GM12878 (cell line): Measurements from ENCODE around the gene CLCN2. TPM values are rescaled to one million over a fixed set of nuclear protein-coding genes. Genes with fewer than 3 reads are reported as not detected.

ENCODE experiments used
- ATAC-seq: fragments of 200-7000 bp; cut with Tn5 transposase; 3 replicates; pipeline ENCODE4 v1.9.1; 2020; ENCODE audit warnings: mild to moderate bottlenecking, moderate library complexity
- BruUV-seq: library from RNA; stranded (reverse); fragments of 400-500 nt; replicated peaks from 2 replicates; lab custom pipeline; 2021; lab: Mats Ljungman, UMichigan
- CTCF ChIA-PET: fragments of 300-600 bp; sonication (Branson Sonifier 250); formaldehyde crosslinking; extraction: SDS; loops from one replicate; lab custom pipeline; 2021; ENCODE audit warnings: inconsistent platforms; lab: Yijun Ruan, JAX
- POLR2A ChIA-PET: fragments of 350-600 bp; formaldehyde crosslinking; extraction: SDS; loops from one replicate; lab custom pipeline; 2021; ENCODE audit warnings: inconsistent platforms; lab: Charles Lee
- RAD21 ChIA-PET: fragments of 300-600 bp; sonication (Branson Sonifier 250); formaldehyde crosslinking; loops from one replicate; lab custom pipeline; 2023; ENCODE audit warnings: antibody characterized with exemption; ENCODE audit not compliant: unreplicated experiment; lab: Charles Lee
- SMC1A ChIA-PET: fragments of 300-600 bp; sonication (Branson Sonifier 250); formaldehyde crosslinking; loops from one replicate; lab custom pipeline; 2023; ENCODE audit not compliant: unreplicated experiment, uncharacterized antibody; lab: Charles Lee
- DNase-seq: peaks from one replicate; pipeline ENCODE4 v3.0.0-alpha.2; 2011; ENCODE audit warnings: low read depth, low spot score
- FAIRE-seq: peaks from 3 replicates; lab custom pipeline; 2011; peaks lifted over from hg19 to GRCh38; lab: Jason Lieb, UNC
- H2AFZ ChIP-seq: 2 replicates; pipeline ENCODE4 v1.6.0; 2011; ENCODE audit warnings: low read depth, low read length, control low read depth; ENCODE audit not compliant: control insufficient read depth
- H3K27ac ChIP-seq: 2 replicates; pipeline ENCODE4 v1.5.1; 2011; ENCODE audit warnings: control low read depth; ENCODE audit not compliant: control insufficient read depth, insufficient read depth
- H3K27me3 ChIP-seq, 2 experiments: replicated peaks in 1 of 2; 2 replicates each; pipeline versions ENCODE4 v1.6.0 to v1.6.1; 2011; ENCODE audit warnings: low read length in 1 of 2; ENCODE audit not compliant: control insufficient read depth in 2 of 2, insufficient read depth in 2 of 2
- H3K36me3 ChIP-seq, 2 experiments: 2 replicates each; pipeline ENCODE4 v1.5.1; 2011; ENCODE audit warnings: low read length in 1 of 2; ENCODE audit not compliant: control insufficient read depth in 2 of 2, insufficient read depth in 2 of 2
- H3K4me1 ChIP-seq: 2 replicates; pipeline ENCODE4 v1.6.1; 2011; ENCODE audit warnings: mild to moderate bottlenecking, low read length, moderate library complexity, mixed read lengths; ENCODE audit not compliant: control insufficient read depth, insufficient read depth
- H3K4me2 ChIP-seq: 2 replicates; pipeline ENCODE4 v1.6.0; 2011; ENCODE audit warnings: control low read depth; ENCODE audit not compliant: control insufficient read depth, insufficient read depth
- H3K4me3 ChIP-seq: fragments of 200-600 bp; sonication (generic); 2 replicates; pipeline ENCODE4 v1.5.1; 2016
- H3K79me2 ChIP-seq: 2 replicates; pipeline ENCODE4 v1.6.0; 2011; ENCODE audit warnings: low read length; ENCODE audit not compliant: control insufficient read depth, insufficient read depth
- H3K9ac ChIP-seq: 2 replicates; pipeline ENCODE4 v1.8.0; 2011; ENCODE audit warnings: low read length, control low read depth, mixed read lengths; ENCODE audit not compliant: control insufficient read depth, insufficient read depth
- H3K9me3 ChIP-seq: replicated peaks from 3 replicates; pipeline ENCODE4 v1.5.1; 2011; ENCODE audit warnings: mild to moderate bottlenecking, low read length; ENCODE audit not compliant: control insufficient read depth, insufficient read depth
- H4K20me1 ChIP-seq: 2 replicates; pipeline ENCODE4 v1.6.0; 2011; ENCODE audit not compliant: control insufficient read depth, insufficient read depth
- ATF3 ChIP-seq: IDR thresholded peaks from 2 replicates; pipeline ENCODE4 v1.6.1; 2011; ENCODE audit warnings: low read depth, mild to moderate bottlenecking, low read length, moderate library complexity, borderline replicate concordance; ENCODE audit errors: extremely low read depth
- CBFB ChIP-seq: IDR thresholded peaks from 2 replicates; pipeline ENCODE4 v1.6.1; 2016; ENCODE audit warnings: antibody characterized with exemption, low read depth
- CUX1 ChIP-seq: IDR thresholded peaks from 2 replicates; pipeline ENCODE4 v1.6.1; 2012; ENCODE audit warnings: improper control_type of control experiment, low read depth, low read length; ENCODE audit not compliant: insufficient replicate concordance
- JUNB ChIP-seq: IDR thresholded peaks from 2 replicates; pipeline ENCODE4 v1.6.1; 2016; ENCODE audit warnings: antibody characterized with exemption, mild to moderate bottlenecking
- JUND ChIP-seq: IDR thresholded peaks from 2 replicates; pipeline ENCODE4 v1.6.1; 2012; ENCODE audit warnings: low read depth, mild to moderate bottlenecking, low read length, improper control_type of control experiment, moderate library complexity
- PML ChIP-seq: IDR thresholded peaks from 2 replicates; pipeline ENCODE4 v1.6.1; 2012; ENCODE audit warnings: low read length, inconsistent platforms
- RB1 ChIP-seq: fragments of 450-650 bp; formaldehyde crosslinking; IDR thresholded peaks from 2 replicates; pipeline ENCODE4 v1.6.1; 2017; ENCODE audit warnings: mild to moderate bottlenecking, borderline replicate concordance
- SREBF1 ChIP-seq: IDR thresholded peaks from 2 replicates; pipeline ENCODE4 v1.6.1; 2012; ENCODE audit warnings: mild to moderate bottlenecking, low read length
- SUPT20H ChIP-seq: IDR thresholded peaks from 2 replicates; pipeline ENCODE4 v1.6.1; 2011; ENCODE audit warnings: low read depth, mild to moderate bottlenecking, low read length, moderate library complexity, borderline replicate concordance; ENCODE audit not compliant: control insufficient read depth
- TAF1 ChIP-seq: IDR thresholded peaks from 2 replicates; pipeline ENCODE4 v1.6.1; 2011; ENCODE audit warnings: mild to moderate bottlenecking, low read depth, low read length, borderline replicate concordance
- TCF7 ChIP-seq: IDR thresholded peaks from 2 replicates; pipeline ENCODE4 v1.6.1; 2014; ENCODE audit warnings: antibody characterized with exemption, borderline replicate concordance
- WGBS: methylation state at CpG from one replicate; pipeline ENCODE4 v1.1.6; 2016; ENCODE audit warnings: low lambda C conversion rate; ENCODE audit not compliant: insufficient replicate concordance, insufficient coverage; ENCODE audit errors: missing lambda C conversion rate; 5-methylcytosine and 5-hydroxymethylcytosine counted together
- in situ Hi-C: fragments of 300-500 bp; cut with MboI; formaldehyde crosslinking; loops from 9 replicates; pipeline ENCODE4 v1.14.3; 2018; ENCODE audit warnings: mixed read lengths
- intact Hi-C: fragments of 100-400 bp; cut with micrococcal nuclease; formaldehyde crosslinking; loops from one replicate; pipeline ENCODE4 v1.14.2; 2022; ENCODE audit not compliant: unreplicated experiment
- polyA plus RNA-seq, 11 experiments: library from polyadenylated mRNA; depleted of rRNA in 4 of 11; unstranded in 6 of 11; stranded (reverse) in 5 of 11; fragments of >200 nt; fragmentation: Nextera tagmentation in 4 of 11; fragmentation: Illumina TruSeq in 1 of 11; extraction: Ambion mirVana in 4 of 11; extraction: Trizol in 1 of 11; gene quantifications; 1 replicate in 1 of 11; 2 replicates in 10 of 11; pipeline versions ENCODE4 v1.2.1 to v1.2.3, GENCODE V29; 2011 to 2016; ENCODE audit warnings: inconsistent platforms in 2 of 11, missing spikeins in 2 of 11, low read depth in 1 of 11
- total RNA-seq, 4 experiments: library from RNA; depleted of rRNA in 3 of 4; stranded (reverse); fragments of >200 nt in 3 of 4; fragmentation: Illumina TruSeq in 1 of 4; extraction: Trizol in 1 of 4; gene quantifications; 2 replicates each; pipeline versions ENCODE4 v1.2.1 to v1.2.3, GENCODE V29; 2013 to 2021
- TF ChIP-seq, protein P1 (sequence below): fragments of 450-650 bp; IDR thresholded peaks from 2 replicates; pipeline ENCODE4 v1.6.1; 2014; ENCODE audit warnings: mild to moderate bottlenecking

CLCN2 gene
- total and polyA plus RNA-seq, 10 of the 15 experiments (the other 5 are each of a cell fraction or from before 2014, with no cell fraction given) = 0.13 to 2.6 (median 0.85) TPM; not detected in 1

DNA sequence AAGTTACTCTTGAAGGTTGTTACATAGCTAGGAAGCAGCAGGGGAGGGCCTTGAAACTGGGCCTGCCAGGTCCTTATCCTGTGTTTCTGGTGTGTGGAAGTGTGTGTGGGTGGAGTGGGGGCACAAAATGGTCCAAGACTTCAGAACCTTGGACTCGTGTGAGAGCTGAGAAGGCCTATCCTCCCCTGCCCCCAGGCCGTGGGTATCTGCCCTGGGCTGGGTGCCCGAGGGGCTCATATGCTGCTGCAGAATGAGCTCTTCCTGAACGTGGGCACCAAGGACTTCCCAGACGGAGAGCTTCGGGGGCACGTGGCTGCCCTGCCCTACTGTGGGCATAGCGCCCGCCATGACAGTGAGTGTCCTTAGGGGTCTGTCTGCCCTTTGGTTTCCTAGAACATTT, 22.9 kb upstream of the CLCN2 start:
- Histone ChIP-seq H3K9ac (no peak overlapping the region), H3K9me3 (no peaks in the 10 kb centered on the region), H4K20me1 (no peaks in the 10 kb centered on the region), H3K36me3 (no peaks in the 10 kb centered on the region), H3K4me3 (no peak overlapping the region)
- no TSS peak for BruUV-seq
- SMC1A ChIA-PET = interaction anchor here (1.1 kb wide), 1 partner anchor 13 kb away, joined by 3 read pairs; no protein-coding TSS in a partner anchor
- ATAC-seq = no peak
- TF ChIP-seq JUNB (no peak), JUND (no peak), SUPT20H (no peak), CUX1 (no peak), TAF1 (no peak), SREBF1 (no peak), RB1 (no peak), PML (no peak), CBFB (no peak), ATF3 (no peak), TCF7 (no peak)
- TF ChIP-seq, protein P1, sequence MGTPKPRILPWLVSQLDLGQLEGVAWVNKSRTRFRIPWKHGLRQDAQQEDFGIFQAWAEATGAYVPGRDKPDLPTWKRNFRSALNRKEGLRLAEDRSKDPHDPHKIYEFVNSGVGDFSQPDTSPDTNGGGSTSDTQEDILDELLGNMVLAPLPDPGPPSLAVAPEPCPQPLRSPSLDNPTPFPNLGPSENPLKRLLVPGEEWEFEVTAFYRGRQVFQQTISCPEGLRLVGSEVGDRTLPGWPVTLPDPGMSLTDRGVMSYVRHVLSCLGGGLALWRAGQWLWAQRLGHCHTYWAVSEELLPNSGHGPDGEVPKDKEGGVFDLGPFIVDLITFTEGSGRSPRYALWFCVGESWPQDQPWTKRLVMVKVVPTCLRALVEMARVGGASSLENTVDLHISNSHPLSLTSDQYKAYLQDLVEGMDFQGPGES = no peak
- TF ChIP-seq, all 136 proteins: peak for 0
- Histone ChIP-seq H3K27me3 (peaks cover 14 to 17% of the 10 kb centered on the region in 2 experiments), H3K4me1 (no peaks in the 10 kb centered on the region), H3K4me2 (no peak overlapping the region), H3K27ac (no peak overlapping the region), H3K79me2 (no peaks in the 10 kb centered on the region), H2AFZ (no peak overlapping the region)
- intact Hi-C loops = no loop called here
- ChIA-PET RAD21 (no interaction called here), POLR2A (no interaction called here), CTCF (interaction anchor here (0.5 to 0.9 kb wide), 2 partner anchors 10 to 81 kb away, joined by 3 to 4 read pairs; no protein-coding TSS in a partner anchor)
- WGBS = 13% methylated on average over 9 of the region's 9 CpGs
- DNase-seq = no peak
- in situ Hi-C loops = no loop called here
- no peak for FAIRE-seq
